Natural killer cell (primary cell): ENCODE data around the gene SBK1. TPM values are rescaled to one million over a fixed set of nuclear protein-coding genes. Genes with fewer than 3 reads are reported as not detected.
"Not testable (repeated sequence)": the region's sequence is repeated elsewhere in the genome, so short reads cannot be mapped to it uniquely, and the experiment has no call there.

ENCODE experiments used
- ATAC-seq, 3 donors: fragments of 150-1000 bp in 2 of 3; fragments of 200-7000 bp in 1 of 3; cut with Tn5 transposase; 1 replicate in 1 of 3; 2 replicates in 2 of 3; pipeline ENCODE4 v1.10.0; 2021; ENCODE audit warnings: mild to moderate bottlenecking in 2 of 3, moderate library complexity in 2 of 3
- DNase-seq, 2 donors: peaks; one replicate each; pipeline versions ENCODE4 v3.0.0 to v3.0.0-alpha.2; 2013 to 2021; ENCODE audit warnings: mixed read lengths in 1 of 2
- H3K27ac ChIP-seq: one replicate; pipeline ENCODE4 v1.5.1; 2013; ENCODE audit warnings: mild to moderate bottlenecking, low read length
- H3K27me3 ChIP-seq: one replicate; pipeline ENCODE4 v1.6.1; 2013; ENCODE audit warnings: low read length; ENCODE audit not compliant: control insufficient read depth, insufficient read depth
- H3K36me3 ChIP-seq: one replicate; pipeline ENCODE4 v1.6.1; 2013; ENCODE audit warnings: low read length; ENCODE audit not compliant: control insufficient read depth, insufficient read depth
- H3K4me1 ChIP-seq: one replicate; pipeline ENCODE4 v1.6.1; 2013; ENCODE audit warnings: low read length; ENCODE audit not compliant: control insufficient read depth, insufficient read depth
- H3K4me3 ChIP-seq: one replicate; pipeline ENCODE4 v1.5.1; 2013; ENCODE audit warnings: low read length
- H3K9me3 ChIP-seq: one replicate; pipeline ENCODE4 v1.6.1; 2013; ENCODE audit warnings: low read length; ENCODE audit not compliant: control insufficient read depth, insufficient read depth
- H3K27ac Mint-ChIP-seq, 2 donors: one replicate each; pipeline ENCODE4 v1.8.0; 2022; ENCODE audit warnings: mild to moderate bottlenecking in 2 of 2, mixed read lengths in 2 of 2, moderate library complexity in 1 of 2
- H3K27me3 Mint-ChIP-seq, 2 donors: one replicate each; pipeline ENCODE4 v1.8.0; 2022; ENCODE audit warnings: low read depth in 2 of 2, mixed read lengths in 2 of 2
- H3K36me3 Mint-ChIP-seq: one replicate; pipeline ENCODE4 v1.8.0; 2022; ENCODE audit warnings: mixed read lengths
- H3K4me1 Mint-ChIP-seq, 2 donors: one replicate each; pipeline ENCODE4 v1.8.0; 2022; ENCODE audit warnings: mixed read lengths in 2 of 2
- H3K4me3 Mint-ChIP-seq: one replicate; pipeline ENCODE4 v1.8.0; 2022; ENCODE audit warnings: mild to moderate bottlenecking, moderate library complexity, mixed read lengths
- H3K9me3 Mint-ChIP-seq, 2 donors: one replicate each; pipeline ENCODE4 v1.8.0; 2022; ENCODE audit warnings: mixed read lengths in 2 of 2
- CTCF ChIP-seq: fragments of 200-600 bp; IDR thresholded peaks from one replicate; pipeline ENCODE4 v1.8.0; 2022; ENCODE audit warnings: antibody characterized with exemption
- WGBS: methylation state at CpG from one replicate; pipeline ENCODE4 v1.1.7; 2013; ENCODE audit warnings: missing lambda C conversion rate; ENCODE audit not compliant: insufficient coverage; 5-methylcytosine and 5-hydroxymethylcytosine counted together
- intact Hi-C: fragments of 100-400 bp; cut with micrococcal nuclease; formaldehyde crosslinking; loops from one replicate; pipeline ENCODE4 v1.14.2; 2022
- total RNA-seq, 4 donors: library from RNA; stranded (reverse); fragments of 120-200 nt in 1 of 4; gene quantifications; one replicate each; pipeline versions ENCODE4 v1.2.3 to v1.2.4, GENCODE V29; 2013 to 2022

SBK1 gene
- total RNA-seq: 10 to 100 TPM; 59.3 to 60.9 (median 59.8) TPM
- 5.6 TPM for total RNA-seq (2013)

DNA sequence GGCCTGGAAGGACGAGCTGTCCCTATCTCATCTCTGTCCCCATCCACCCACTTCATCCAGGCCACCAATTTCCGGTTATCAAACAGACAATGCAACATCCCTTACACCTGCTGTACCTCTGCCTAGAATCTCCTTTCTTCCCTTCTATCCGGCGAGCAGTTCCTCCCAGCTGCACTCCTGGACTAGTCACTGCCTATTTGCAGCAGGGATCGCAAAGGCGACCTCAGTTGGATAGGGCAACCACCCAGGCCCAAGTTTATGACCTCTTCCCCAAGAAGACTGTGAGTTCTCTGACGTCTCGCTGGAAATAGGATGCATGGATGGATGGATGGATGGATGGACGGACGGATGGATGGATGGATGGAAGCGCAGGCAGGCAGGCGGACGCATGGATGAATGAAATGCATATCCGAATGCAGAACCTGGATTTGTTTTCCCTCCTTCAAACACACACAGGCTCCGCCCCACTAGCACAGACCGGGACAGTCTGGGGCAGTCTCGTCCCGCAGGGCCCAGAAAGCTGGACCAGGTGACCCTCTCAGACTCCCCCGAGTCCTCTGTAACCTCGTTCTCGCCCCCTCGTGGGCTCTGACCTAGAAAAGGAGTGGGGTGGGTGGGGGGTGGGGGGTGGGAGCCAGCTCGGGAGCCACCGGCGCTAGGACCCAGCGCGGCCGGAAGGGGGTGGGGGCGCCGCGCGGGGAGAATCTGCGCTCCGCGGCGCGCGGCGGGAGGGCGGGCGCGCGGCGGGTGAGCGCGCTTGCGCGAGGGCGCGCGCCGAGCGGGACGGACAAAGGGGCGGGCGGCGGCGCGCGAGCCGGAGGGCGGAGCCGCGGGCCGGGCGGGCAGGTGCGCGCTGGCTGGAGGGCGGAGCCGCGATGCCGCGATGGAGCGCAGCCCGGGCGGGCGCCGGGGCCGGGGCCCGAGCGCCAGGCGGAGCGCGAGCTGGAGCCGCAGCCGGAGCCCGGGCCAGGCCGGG is at the start of gene SBK1:
TSS of gene SBK1 (plus strand) at position 875 of the 976 bp plus-strand sequence. CDS start 24,867 bp downstream, outside the sequence.
- peak within 1 kb of the TSS; percentile 96 for H3K4me3 ChIP-seq
- intact Hi-C loops: loop anchor here (2.0 to 5.0 kb wide), 3 partner anchors 17 to 150 kb away; partner anchors contain the start of gene XPO6
- 4% methylated on average over 84 of the region's 88 CpGs for WGBS
- H3K27me3 ChIP-seq: no peaks in the 10 kb centered on the region
- ATAC-seq (peak; percentile 94 to 96 (median 96)), DNase-seq (peak; percentile 88 to 95)
- peak within 1 kb of the TSS; percentile 72 for H3K27ac ChIP-seq
- H3K9me3 ChIP-seq: no peaks in the 10 kb centered on the region
- Mint-ChIP-seq H3K27me3 (no peaks in the 10 kb centered on the region), H3K4me3 (peak within 1 kb of the TSS; percentile 93), H3K4me1 (peaks cover 70 to 75% of the 10 kb centered on the region in 2 donors), H3K27ac (peak within 1 kb of the TSS; percentile 72 to 85), H3K9me3 (no peaks in the 10 kb centered on the region), H3K36me3 (no peaks in the 10 kb centered on the region)
- H3K36me3 ChIP-seq: no peaks in the 10 kb centered on the region
- no peak for TF ChIP-seq CTCF
- peaks cover 80% of the 10 kb centered on the region for H3K4me1 ChIP-seq

GRCh38 chr16:28249483-28249882 is 42.8 kb upstream of the SBK1 start:
- H3K4me3 ChIP-seq, H3K36me3 ChIP-seq, H3K27ac ChIP-seq, H3K27me3 ChIP-seq, H3K27ac Mint-ChIP-seq, H3K4me1 ChIP-seq, H3K9me3 ChIP-seq, H3K9me3 Mint-ChIP-seq, DNase-seq, H3K4me1 Mint-ChIP-seq, H3K27me3 Mint-ChIP-seq, intact Hi-C loops, H3K4me3 Mint-ChIP-seq, H3K36me3 Mint-ChIP-seq, ATAC-seq: not testable (repeated sequence)
- WGBS: 86% methylated on average over 2 of the region's 2 CpGs

GRCh38 chr16:28250999-28251398 is 41.3 kb upstream of the SBK1 start:
- no peaks in the 10 kb centered on the region for H3K27me3 ChIP-seq
- H3K36me3 Mint-ChIP-seq: no peaks in the 10 kb centered on the region

More at GRCh38 chr16:28250999-28251398, 41.3 kb upstream of the SBK1 start:
- no peak for TF ChIP-seq CTCF
- 88% methylated on average over 3 of the region's 3 CpGs for WGBS
- no peak overlapping the region for H3K4me3 ChIP-seq
- ATAC-seq (no peak), DNase-seq (no peak)
- peaks cover 0 to 5% of the 10 kb centered on the region in 2 donors for H3K9me3 Mint-ChIP-seq
- no peaks in the 10 kb centered on the region for H3K36me3 ChIP-seq
- H3K9me3 ChIP-seq: peaks cover 2% of the 10 kb centered on the region
- intact Hi-C loops: no loop called here
- peaks cover 0 to 4% of the 10 kb centered on the region in 2 donors for H3K27me3 Mint-ChIP-seq
- H3K4me1 ChIP-seq: no peaks in the 10 kb centered on the region
- H3K4me1 Mint-ChIP-seq: no peaks in the 10 kb centered on the region
- H3K4me3 Mint-ChIP-seq: no peak overlapping the region
- no peak overlapping the region for H3K27ac ChIP-seq
- H3K27ac Mint-ChIP-seq: no peak overlapping the region
